OCI-LY7 (cell line): ENCODE data around the gene GLI3. TPM values are rescaled to one million over a fixed set of nuclear protein-coding genes. Genes with fewer than 3 reads are reported as not detected.
"Not testable (repeated sequence)": the region's sequence is repeated elsewhere in the genome, so short reads cannot be mapped to it uniquely, and the experiment has no call there.

Experiments used
- BruUV-seq: library from RNA; stranded (reverse); fragments of 400-500 nt; replicated peaks from 2 replicates; lab custom pipeline; 2021; lab: Mats Ljungman, UMichigan
- CTCF ChIA-PET: fragments of 300-600 bp; sonication (Branson Sonifier 250); formaldehyde crosslinking; loops from one replicate; lab custom pipeline; 2022; ENCODE audit warnings: antibody characterized with exemption; ENCODE audit not compliant: unreplicated experiment; lab: Charles Lee
- POLR2A ChIA-PET: fragments of 300-600 bp; sonication (Branson Sonifier 250); formaldehyde crosslinking; loops from one replicate; lab custom pipeline; 2022; ENCODE audit warnings: antibody characterized with exemption; lab: Charles Lee
- DNase-seq: peaks from one replicate; pipeline ENCODE4 v3.0.0-alpha.2; 2015; ENCODE audit warnings: low spot score
- H2AFZ ChIP-seq: fragments of 200-600 bp; sonication (generic), shearing (Covaris generic); 2 replicates; pipeline ENCODE4 v1.6.1; 2014; ENCODE audit warnings: mild to moderate bottlenecking, antibody characterized with exemption, low read length, moderate library complexity
- H3K27ac ChIP-seq: fragments of 200-600 bp; sonication (generic); 2 replicates; pipeline ENCODE4 v1.5.1; 2014; ENCODE audit warnings: mixed run types, low read depth, mild to moderate bottlenecking, moderate library complexity, low read length, inconsistent platforms; ENCODE audit not compliant: poor library complexity, severe bottlenecking
- H3K36me3 ChIP-seq: fragments of 200-600 bp; sonication (generic); 2 replicates; pipeline ENCODE4 v1.6.1; 2014; ENCODE audit warnings: mild to moderate bottlenecking, antibody characterized with exemption, low read length, moderate library complexity, mixed read lengths; ENCODE audit not compliant: insufficient read depth
- H3K4me1 ChIP-seq: fragments of 200-600 bp; sonication (generic); 2 replicates; pipeline ENCODE4 v1.5.1; 2014; ENCODE audit warnings: mild to moderate bottlenecking, low read length; ENCODE audit not compliant: insufficient read depth, poor library complexity, severe bottlenecking
- H3K4me2 ChIP-seq: fragments of 200-600 bp; sonication (generic); 2 replicates; pipeline ENCODE4 v1.6.1; 2014; ENCODE audit warnings: mild to moderate bottlenecking, low read length
- H3K4me3 ChIP-seq: fragments of 200-600 bp; sonication (generic); 2 replicates; pipeline ENCODE4 v1.5.1; 2014; ENCODE audit warnings: mild to moderate bottlenecking, low read depth, low read length; ENCODE audit not compliant: poor library complexity, severe bottlenecking
- H3K79me2 ChIP-seq: fragments of 200-600 bp; sonication (generic); 2 replicates; pipeline ENCODE4 v1.6.1; 2016; ENCODE audit warnings: low read depth, mild to moderate bottlenecking, low read length, moderate library complexity, mixed read lengths; ENCODE audit not compliant: insufficient read depth
- H3K9me2 ChIP-seq: fragments of 200-600 bp; sonication (generic); 2 replicates; pipeline ENCODE4 v1.6.1; 2016; ENCODE audit warnings: mild to moderate bottlenecking, low read length, mixed read lengths; ENCODE audit not compliant: insufficient read depth
- H3K9me3 ChIP-seq: fragments of 200-600 bp; sonication (generic); 2 replicates; pipeline ENCODE4 v1.6.1; 2014; ENCODE audit warnings: mild to moderate bottlenecking, mixed run types, low read length, mixed read lengths
- H4K20me1 ChIP-seq: fragments of 200-600 bp; sonication (generic); 2 replicates; pipeline ENCODE4 v1.6.1; 2014; ENCODE audit warnings: mild to moderate bottlenecking, antibody characterized with exemption, low read length, moderate library complexity, mixed read lengths; ENCODE audit not compliant: insufficient read depth
- EZH2phosphoT487 ChIP-seq: fragments of 200-600 bp; sonication (generic); IDR thresholded peaks from 2 replicates; pipeline ENCODE4 v1.6.1; 2018; ENCODE audit warnings: low read depth, borderline replicate concordance, mild to moderate bottlenecking, mixed run types, antibody characterized with exemption, low read length, moderate library complexity, mixed read lengths
- intact Hi-C: fragments of 100-400 bp; cut with micrococcal nuclease; formaldehyde crosslinking; loops from one replicate; pipeline ENCODE4 v1.10.0; 2022; ENCODE audit not compliant: unreplicated experiment
- total RNA-seq, 2 experiments: library from RNA; depleted of rRNA in 1 of 2; stranded (reverse); fragments of >200 nt in 1 of 2; shearing (Covaris generic) in 1 of 2; gene quantifications; 2 replicates each; pipeline ENCODE4 v1.2.3, GENCODE V29; 2014 to 2022
- TF ChIP-seq, protein P1 (sequence below): fragments of 200-600 bp; sonication (generic); conservative IDR thresholded peaks from 2 replicates; pipeline ENCODE4 v1.5.1; 2014; ENCODE audit warnings: mild to moderate bottlenecking, antibody characterized with exemption, low read length, moderate library complexity, mixed read lengths

GLI3 gene
- total RNA-seq, 2 experiments from 2014 or later = not detected

DNA sequence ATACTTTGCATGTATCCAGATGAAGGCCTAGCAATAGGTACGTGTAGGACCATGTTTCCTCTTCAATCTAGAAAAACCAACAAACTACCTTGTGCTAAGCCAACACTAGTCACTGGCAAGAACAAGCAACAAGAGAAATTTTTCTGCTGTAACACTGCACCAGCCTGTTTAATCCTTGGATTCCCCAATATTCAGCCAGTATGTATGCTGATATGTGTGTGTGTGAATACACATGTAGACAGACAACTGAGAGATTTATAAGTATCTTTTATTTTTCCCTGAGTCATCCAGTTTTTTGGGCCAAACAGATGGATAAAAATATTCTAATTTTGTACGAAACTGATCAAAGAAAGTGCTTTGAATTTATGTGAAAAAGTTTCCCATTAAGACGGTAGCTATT is 26.2 kb downstream of the GLI3 start:
- TF ChIP-seq, protein P1, sequence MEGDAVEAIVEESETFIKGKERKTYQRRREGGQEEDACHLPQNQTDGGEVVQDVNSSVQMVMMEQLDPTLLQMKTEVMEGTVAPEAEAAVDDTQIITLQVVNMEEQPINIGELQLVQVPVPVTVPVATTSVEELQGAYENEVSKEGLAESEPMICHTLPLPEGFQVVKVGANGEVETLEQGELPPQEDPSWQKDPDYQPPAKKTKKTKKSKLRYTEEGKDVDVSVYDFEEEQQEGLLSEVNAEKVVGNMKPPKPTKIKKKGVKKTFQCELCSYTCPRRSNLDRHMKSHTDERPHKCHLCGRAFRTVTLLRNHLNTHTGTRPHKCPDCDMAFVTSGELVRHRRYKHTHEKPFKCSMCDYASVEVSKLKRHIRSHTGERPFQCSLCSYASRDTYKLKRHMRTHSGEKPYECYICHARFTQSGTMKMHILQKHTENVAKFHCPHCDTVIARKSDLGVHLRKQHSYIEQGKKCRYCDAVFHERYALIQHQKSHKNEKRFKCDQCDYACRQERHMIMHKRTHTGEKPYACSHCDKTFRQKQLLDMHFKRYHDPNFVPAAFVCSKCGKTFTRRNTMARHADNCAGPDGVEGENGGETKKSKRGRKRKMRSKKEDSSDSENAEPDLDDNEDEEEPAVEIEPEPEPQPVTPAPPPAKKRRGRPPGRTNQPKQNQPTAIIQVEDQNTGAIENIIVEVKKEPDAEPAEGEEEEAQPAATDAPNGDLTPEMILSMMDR = no peak
- no peak for TF ChIP-seq EZH2phosphoT487
- POLR2A ChIA-PET = no interaction called here
- intact Hi-C loops = no loop called here
- H3K79me2 ChIP-seq = no peaks in the 10 kb centered on the region
- H3K9me3 ChIP-seq = no peaks in the 10 kb centered on the region
- no TSS peak for BruUV-seq
- H3K4me2 ChIP-seq = no peak overlapping the region
- no peaks in the 10 kb centered on the region for H3K9me2 ChIP-seq
- DNase-seq = no peak
- no peaks in the 10 kb centered on the region for H3K4me1 ChIP-seq
- CTCF ChIA-PET = no interaction called here
- H3K36me3 ChIP-seq = no peaks in the 10 kb centered on the region
- H3K4me3 ChIP-seq = no peak overlapping the region
- no peak overlapping the region for H3K27ac ChIP-seq
- no peaks in the 10 kb centered on the region for H4K20me1 ChIP-seq
- no peak overlapping the region for H2AFZ ChIP-seq

DNA sequence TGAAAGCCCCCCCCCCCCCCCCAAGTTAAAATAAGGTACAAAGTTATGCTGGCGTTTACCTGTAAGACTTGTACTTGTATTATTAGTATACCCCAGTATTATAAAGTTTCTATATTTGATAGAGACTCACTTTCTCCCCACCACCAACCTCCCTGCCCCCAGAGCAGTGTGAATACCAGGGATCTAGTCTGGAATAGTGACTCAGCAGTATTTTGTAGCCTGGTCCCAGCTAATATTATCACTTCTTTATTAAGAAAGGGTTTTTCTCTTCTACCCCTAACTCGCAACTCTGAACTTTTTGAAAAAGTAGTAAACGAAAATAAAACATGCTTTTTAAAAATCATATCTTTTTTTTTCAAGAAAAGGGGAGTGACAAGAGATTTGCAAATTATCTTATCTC is 26.7 kb downstream of the GLI3 start:
- Histone ChIP-seq H3K4me3 (no peak overlapping the region), H3K27ac (no peak overlapping the region), H3K9me3 (no peaks in the 10 kb centered on the region), H3K79me2 (no peaks in the 10 kb centered on the region), H3K36me3 (no peaks in the 10 kb centered on the region), H2AFZ (no peak overlapping the region), H3K4me1 (no peaks in the 10 kb centered on the region), H4K20me1 (no peaks in the 10 kb centered on the region), H3K9me2 (no peaks in the 10 kb centered on the region), H3K4me2 (no peak overlapping the region)
- no peak for DNase-seq
- POLR2A ChIA-PET = no interaction called here
- intact Hi-C loops = no loop called here
- CTCF ChIA-PET = no interaction called here
- no TSS peak for BruUV-seq
- no peak for TF ChIP-seq EZH2phosphoT487
- TF ChIP-seq, protein P1 = no peak

DNA sequence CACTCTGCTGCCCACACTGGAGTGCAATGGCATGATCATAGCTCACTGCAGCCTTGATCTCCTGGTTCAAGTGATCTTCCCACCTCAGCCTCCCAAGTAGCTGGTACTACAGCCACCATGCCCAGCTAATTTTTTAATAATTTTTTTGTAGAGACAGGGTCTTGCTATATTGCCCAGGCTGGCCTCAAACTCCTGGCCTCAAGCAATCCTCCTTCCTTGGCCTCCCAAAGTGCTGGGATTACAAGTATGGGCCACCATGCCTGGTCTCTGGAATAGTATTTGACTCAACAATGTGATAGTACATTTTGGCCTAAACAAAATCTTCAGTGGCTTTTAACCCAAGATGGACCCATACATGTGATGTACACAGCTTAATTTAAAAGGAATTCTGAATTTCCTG is 27.9 kb downstream of the GLI3 start:
- H3K9me3 ChIP-seq, BruUV-seq, H2AFZ ChIP-seq, CTCF ChIA-PET, H3K4me1 ChIP-seq, POLR2A ChIA-PET, H3K27ac ChIP-seq, H3K9me2 ChIP-seq, DNase-seq, H3K79me2 ChIP-seq, H3K4me2 ChIP-seq, H3K36me3 ChIP-seq, H3K4me3 ChIP-seq, H4K20me1 ChIP-seq, intact Hi-C loops: not testable (repeated sequence)
